ENCODE measurements around the gene NUDT13.
A peak's percentile ranks its signal among the peaks of the same experiment; 100 is the strongest.

NUDT13 gene

GRCh38 chr10:73168465-73168803, 58.2 kb downstream of the NUDT13 start:
- Histone ChIP-seq H3K4me3 (ENCODE audit: low read depth, low read length) (peak overlapping the region; percentile 79), H3K36me3 (replicated peaks) (no peaks in the 10 kb centered on the region), H3K27me3 (replicated peaks) (no peaks in the 10 kb centered on the region), H3K27ac (peak overlapping the region; percentile 85)
- TF ChIP-seq, protein P1, sequence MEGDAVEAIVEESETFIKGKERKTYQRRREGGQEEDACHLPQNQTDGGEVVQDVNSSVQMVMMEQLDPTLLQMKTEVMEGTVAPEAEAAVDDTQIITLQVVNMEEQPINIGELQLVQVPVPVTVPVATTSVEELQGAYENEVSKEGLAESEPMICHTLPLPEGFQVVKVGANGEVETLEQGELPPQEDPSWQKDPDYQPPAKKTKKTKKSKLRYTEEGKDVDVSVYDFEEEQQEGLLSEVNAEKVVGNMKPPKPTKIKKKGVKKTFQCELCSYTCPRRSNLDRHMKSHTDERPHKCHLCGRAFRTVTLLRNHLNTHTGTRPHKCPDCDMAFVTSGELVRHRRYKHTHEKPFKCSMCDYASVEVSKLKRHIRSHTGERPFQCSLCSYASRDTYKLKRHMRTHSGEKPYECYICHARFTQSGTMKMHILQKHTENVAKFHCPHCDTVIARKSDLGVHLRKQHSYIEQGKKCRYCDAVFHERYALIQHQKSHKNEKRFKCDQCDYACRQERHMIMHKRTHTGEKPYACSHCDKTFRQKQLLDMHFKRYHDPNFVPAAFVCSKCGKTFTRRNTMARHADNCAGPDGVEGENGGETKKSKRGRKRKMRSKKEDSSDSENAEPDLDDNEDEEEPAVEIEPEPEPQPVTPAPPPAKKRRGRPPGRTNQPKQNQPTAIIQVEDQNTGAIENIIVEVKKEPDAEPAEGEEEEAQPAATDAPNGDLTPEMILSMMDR (IDR thresholded peaks at IDR 0.05; ENCODE audit: low read depth, low read length, missing control alignments), result no peak
- in situ Hi-C loops (cut with HindIII; ENCODE audit: low pct_ligation_motif_present, low sequenced_read_pairs), result no loop called here
- DNase-seq, result no peak

DNA sequence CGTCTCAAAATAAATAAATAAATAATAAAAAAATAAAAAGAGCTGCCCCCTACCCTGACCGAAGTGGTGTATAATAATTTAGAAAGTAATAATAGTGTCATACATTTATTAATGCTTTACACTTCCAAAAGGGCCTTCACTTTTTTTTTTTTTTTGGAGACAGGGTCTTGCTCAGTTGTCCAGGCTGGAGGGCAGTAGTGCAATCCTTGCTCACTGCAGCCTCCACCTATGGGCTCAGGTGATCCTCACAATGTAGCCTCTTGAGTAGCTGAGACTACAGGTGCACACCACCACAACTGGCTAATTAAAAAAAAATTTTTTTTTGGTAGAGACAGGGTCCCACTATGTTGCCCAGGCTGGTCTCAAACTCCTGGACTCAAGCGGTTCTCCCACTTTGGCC, 59.1 kb downstream of the NUDT13 start:
- in situ Hi-C loops (cut with HindIII; ENCODE audit: low pct_ligation_motif_present, low sequenced_read_pairs), result no loop called here
- H3K4me3 ChIP-seq (ENCODE audit: low read depth, low read length), result no peak overlapping the region
- no peak overlapping the region for H3K27ac ChIP-seq
- DNase-seq, result no peak
- no peaks in the 10 kb centered on the region for H3K36me3 ChIP-seq (replicated peaks)
- TF ChIP-seq, protein P1 (IDR thresholded peaks at IDR 0.05; ENCODE audit: low read depth, low read length, missing control alignments), result no peak
- no peaks in the 10 kb centered on the region for H3K27me3 ChIP-seq (replicated peaks)

DNA sequence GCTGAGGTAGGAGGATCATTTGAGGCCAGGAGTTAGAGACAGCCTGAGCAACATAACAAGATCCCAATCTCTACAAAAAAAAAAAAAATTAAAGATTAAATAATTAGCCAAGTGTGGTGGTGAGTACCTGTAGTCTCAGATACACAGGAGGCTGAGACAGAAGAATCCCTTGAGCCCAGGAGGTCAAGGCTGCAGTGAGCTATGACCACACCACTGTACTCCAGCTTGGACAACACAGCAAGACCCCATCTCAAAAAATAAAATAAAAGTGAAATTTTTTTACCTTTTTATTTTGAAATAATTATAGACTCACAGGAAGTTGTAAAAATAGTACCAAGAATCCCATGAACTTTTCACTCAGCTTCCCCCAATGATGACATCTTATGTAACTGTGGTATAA, 62.6 kb downstream of the NUDT13 start:
- Histone ChIP-seq H3K27me3 (replicated peaks) (no peaks in the 10 kb centered on the region), H3K36me3 (replicated peaks) (peaks cover 6% of the 10 kb centered on the region), H3K27ac (no peak overlapping the region), H3K4me3 (ENCODE audit: low read depth, low read length) (no peak overlapping the region)
- in situ Hi-C loops (cut with HindIII; ENCODE audit: low pct_ligation_motif_present, low sequenced_read_pairs), result no loop called here
- TF ChIP-seq, protein P1 (IDR thresholded peaks at IDR 0.05; ENCODE audit: low read depth, low read length, missing control alignments), result no peak
- DNase-seq, result no peak

DNA sequence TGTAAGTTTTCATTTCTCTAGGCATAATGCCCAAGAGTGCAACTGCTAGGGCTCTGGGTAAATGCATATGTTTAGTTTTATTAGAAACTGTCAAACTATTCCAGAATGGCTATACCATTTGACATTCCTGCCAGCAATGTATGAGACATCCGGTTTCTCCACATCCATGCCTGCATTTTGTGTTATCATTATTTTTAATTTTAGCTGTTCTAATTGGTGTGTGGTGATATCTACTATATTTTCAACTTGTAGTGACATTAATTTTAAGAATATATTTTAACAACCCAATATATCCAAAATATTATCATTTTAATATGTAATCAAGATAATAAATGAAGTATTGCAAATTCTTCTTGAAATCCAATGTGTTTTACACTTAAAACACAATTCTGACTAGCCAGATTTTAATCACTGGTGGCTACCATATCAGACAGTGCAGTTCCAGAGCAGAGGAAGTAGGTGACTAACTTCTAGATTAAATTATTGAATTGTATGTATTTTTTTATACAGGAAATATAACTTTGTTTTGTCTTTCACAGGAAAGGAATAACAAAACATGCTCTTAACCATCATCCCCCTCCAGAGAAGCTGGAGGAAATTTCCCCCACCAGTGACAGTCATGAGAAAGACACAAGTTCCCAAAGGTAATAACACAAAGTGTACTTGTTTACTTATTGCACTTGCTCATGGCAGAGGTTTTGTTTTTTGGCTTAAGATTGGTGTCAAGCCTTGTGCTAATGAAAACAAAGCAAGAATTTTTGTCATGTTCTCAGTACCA, 64.1 kb downstream of the NUDT13 start:
- no peak for DNase-seq
- H3K27me3 ChIP-seq (replicated peaks), result no peaks in the 10 kb centered on the region
- TF ChIP-seq, protein P1 (IDR thresholded peaks at IDR 0.05; ENCODE audit: low read depth, low read length, missing control alignments), result no peak
- in situ Hi-C loops (cut with HindIII; ENCODE audit: low pct_ligation_motif_present, low sequenced_read_pairs), result no loop called here
- H3K4me3 ChIP-seq (ENCODE audit: low read depth, low read length), result no peak overlapping the region
- H3K27ac ChIP-seq, result no peak overlapping the region
- peaks cover 6% of the 10 kb centered on the region for H3K36me3 ChIP-seq (replicated peaks)
